ENCODE measurements around the gene SLC25A19.
"Not testable (repeated sequence)": the region's sequence is repeated elsewhere in the genome, so short reads cannot be mapped to it uniquely, and the experiment has no call there.

The SLC25A19 gene

GRCh38 chr17:75288770-75289114, 491 bp downstream of the SLC25A19 start:
- Mint-ChIP-seq H3K27ac (peak overlapping the region; percentile 97), H3K4me3 (peak overlapping the region; percentile 92), H3K9me3 (no peaks in the 10 kb centered on the region), H3K36me3 (ENCODE audit: low read depth) (peaks cover 60% of the 10 kb centered on the region), H3K27me3 (no peaks in the 10 kb centered on the region), H3K4me1 (ENCODE audit: low read depth) (peaks cover 67% of the 10 kb centered on the region)
- intact Hi-C loops (cut with micrococcal nuclease): loop anchor here (2.0 to 5.0 kb wide), 2 partner anchors 34 to 116 kb away; partner anchors contain the start of gene GRB2

DNA sequence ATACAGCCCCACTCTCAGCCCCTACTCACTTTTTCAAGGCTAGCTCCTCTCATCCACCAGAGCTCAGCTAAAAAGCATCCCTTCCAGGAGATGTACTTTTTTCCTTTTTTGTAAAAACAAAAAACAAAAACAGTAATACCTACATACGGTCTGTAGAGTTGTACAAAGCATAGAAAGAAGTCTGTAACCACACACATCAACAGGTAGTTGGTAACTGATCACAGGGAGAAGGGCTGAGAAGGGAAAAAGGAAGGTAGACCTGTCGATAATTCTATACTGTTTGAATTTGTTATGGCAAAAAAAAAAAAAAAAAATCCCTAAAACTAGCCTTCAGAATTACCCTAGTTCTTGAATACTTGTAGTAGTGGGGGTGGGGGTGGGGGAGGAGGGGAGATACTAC, 874 bp downstream of the SLC25A19 start:
- no peaks in the 10 kb centered on the region for H3K27me3 Mint-ChIP-seq
- H3K4me1 Mint-ChIP-seq (ENCODE audit: low read depth): peaks cover 67% of the 10 kb centered on the region
- H3K4me3 Mint-ChIP-seq: peak overlapping the region; percentile 92
- no peaks in the 10 kb centered on the region for H3K9me3 Mint-ChIP-seq
- intact Hi-C loops (cut with micrococcal nuclease): loop anchor here (2.0 to 5.0 kb wide), 2 partner anchors 34 to 116 kb away; partner anchors contain the start of gene GRB2
- peak overlapping the region; percentile 97 for H3K27ac Mint-ChIP-seq
- peaks cover 64% of the 10 kb centered on the region for H3K36me3 Mint-ChIP-seq (ENCODE audit: low read depth)

GRCh38 chr17:75287221-75287620, 2.0 kb downstream of the SLC25A19 start:
- peaks cover 55% of the 10 kb centered on the region for H3K4me1 Mint-ChIP-seq (ENCODE audit: low read depth)
- no peaks in the 10 kb centered on the region for H3K9me3 Mint-ChIP-seq
- peaks cover 73% of the 10 kb centered on the region for H3K36me3 Mint-ChIP-seq (ENCODE audit: low read depth)
- no peaks in the 10 kb centered on the region for H3K27me3 Mint-ChIP-seq
- H3K27ac Mint-ChIP-seq: peak overlapping the region; percentile 97
- H3K4me3 Mint-ChIP-seq: no peak overlapping the region
- intact Hi-C loops (cut with micrococcal nuclease): loop anchor here (5.0 kb wide), 1 partner anchor 35 kb away; no protein-coding TSS in a partner anchor

- peaks cover 36% of the 10 kb centered on the region for H3K4me1 Mint-ChIP-seq (ENCODE audit: low read depth)
- intact Hi-C loops (cut with micrococcal nuclease): loop anchor here (5.0 kb wide), 1 partner anchor 37 kb away; no protein-coding TSS in a partner anchor
- H3K27me3 Mint-ChIP-seq: no peaks in the 10 kb centered on the region
- peaks cover 94% of the 10 kb centered on the region for H3K36me3 Mint-ChIP-seq (ENCODE audit: low read depth)
- H3K27ac Mint-ChIP-seq: no peak overlapping the region
- no peak overlapping the region for H3K4me3 Mint-ChIP-seq
- no peaks in the 10 kb centered on the region for H3K9me3 Mint-ChIP-seq
These were observed 4.1 kb downstream of the SLC25A19 start for GRCh38 chr17:75285123-75285522.

DNA sequence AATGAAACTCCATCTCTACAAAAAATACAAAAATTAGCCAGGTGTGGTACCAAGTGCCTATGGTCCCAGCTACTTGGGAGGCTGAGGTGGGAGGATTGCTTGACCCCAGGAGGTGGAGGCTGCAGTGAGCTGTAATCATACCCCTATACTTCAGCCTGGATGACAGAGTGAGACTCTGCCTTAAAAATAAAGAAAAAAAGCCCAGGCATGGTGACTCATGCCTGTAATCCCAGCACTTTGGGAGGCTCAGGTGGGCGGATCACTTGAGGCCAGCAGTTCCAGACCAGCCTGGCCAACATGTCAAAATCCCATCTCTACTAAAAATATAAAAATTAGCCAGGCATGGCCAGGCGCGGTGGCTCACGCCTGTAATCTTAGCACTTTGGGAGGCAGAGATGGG, 9.0 kb downstream of the SLC25A19 start:
- H3K4me1 Mint-ChIP-seq (ENCODE audit: low read depth); H3K9me3 Mint-ChIP-seq; intact Hi-C loops (cut with micrococcal nuclease); H3K4me3 Mint-ChIP-seq; H3K27ac Mint-ChIP-seq; H3K27me3 Mint-ChIP-seq: not testable (repeated sequence)
- peaks cover 98% of the 10 kb centered on the region for H3K36me3 Mint-ChIP-seq (ENCODE audit: low read depth)

- Mint-ChIP-seq H3K4me1 (ENCODE audit: low read depth) (peaks cover 22% of the 10 kb centered on the region), H3K27ac (no peak overlapping the region), H3K9me3 (no peaks in the 10 kb centered on the region), H3K36me3 (ENCODE audit: low read depth) (peaks cover 99% of the 10 kb centered on the region), H3K4me3 (no peak overlapping the region), H3K27me3 (no peaks in the 10 kb centered on the region)
- intact Hi-C loops (cut with micrococcal nuclease): no loop called here
These were observed 11.6 kb downstream of the SLC25A19 start for GRCh38 chr17:75277664-75278071.

- Mint-ChIP-seq H3K27ac (no peak overlapping the region), H3K4me3 (no peak overlapping the region), H3K36me3 (ENCODE audit: low read depth) (peaks cover 90% of the 10 kb centered on the region), H3K9me3 (no peaks in the 10 kb centered on the region), H3K27me3 (no peaks in the 10 kb centered on the region), H3K4me1 (ENCODE audit: low read depth) (peaks cover 47% of the 10 kb centered on the region)
- intact Hi-C loops (cut with micrococcal nuclease): loop anchor here (5.0 kb wide), 1 partner anchor 138 kb away; no protein-coding TSS in a partner anchor
These were observed 15.1 kb downstream of the SLC25A19 start for GRCh38 chr17:75273977-75274708.

- H3K9me3 Mint-ChIP-seq: no peaks in the 10 kb centered on the region
- no peaks in the 10 kb centered on the region for H3K27me3 Mint-ChIP-seq
- H3K4me3 Mint-ChIP-seq: peak overlapping the region; percentile 81
- H3K4me1 Mint-ChIP-seq (ENCODE audit: low read depth): peaks cover 60% of the 10 kb centered on the region
- intact Hi-C loops (cut with micrococcal nuclease): loop anchor here (5.0 kb wide), 1 partner anchor 139 kb away; no protein-coding TSS in a partner anchor
- peak overlapping the region; percentile 96 for H3K27ac Mint-ChIP-seq
- H3K36me3 Mint-ChIP-seq (ENCODE audit: low read depth): peaks cover 84% of the 10 kb centered on the region
These were observed 16.4 kb downstream of the SLC25A19 start for GRCh38 chr17:75272848-75273184.

- intact Hi-C loops (cut with micrococcal nuclease): loop anchor here (5.0 kb wide), 1 partner anchor 140 kb away; no protein-coding TSS in a partner anchor
- peak overlapping the region; percentile 81 for H3K4me3 Mint-ChIP-seq
- H3K27me3 Mint-ChIP-seq: no peaks in the 10 kb centered on the region
- H3K36me3 Mint-ChIP-seq (ENCODE audit: low read depth): peaks cover 84% of the 10 kb centered on the region
- H3K27ac Mint-ChIP-seq: peak overlapping the region; percentile 96
- no peaks in the 10 kb centered on the region for H3K9me3 Mint-ChIP-seq
- peaks cover 66% of the 10 kb centered on the region for H3K4me1 Mint-ChIP-seq (ENCODE audit: low read depth)
These were observed 17.0 kb downstream of the SLC25A19 start for GRCh38 chr17:75271955-75272847.

DNA sequence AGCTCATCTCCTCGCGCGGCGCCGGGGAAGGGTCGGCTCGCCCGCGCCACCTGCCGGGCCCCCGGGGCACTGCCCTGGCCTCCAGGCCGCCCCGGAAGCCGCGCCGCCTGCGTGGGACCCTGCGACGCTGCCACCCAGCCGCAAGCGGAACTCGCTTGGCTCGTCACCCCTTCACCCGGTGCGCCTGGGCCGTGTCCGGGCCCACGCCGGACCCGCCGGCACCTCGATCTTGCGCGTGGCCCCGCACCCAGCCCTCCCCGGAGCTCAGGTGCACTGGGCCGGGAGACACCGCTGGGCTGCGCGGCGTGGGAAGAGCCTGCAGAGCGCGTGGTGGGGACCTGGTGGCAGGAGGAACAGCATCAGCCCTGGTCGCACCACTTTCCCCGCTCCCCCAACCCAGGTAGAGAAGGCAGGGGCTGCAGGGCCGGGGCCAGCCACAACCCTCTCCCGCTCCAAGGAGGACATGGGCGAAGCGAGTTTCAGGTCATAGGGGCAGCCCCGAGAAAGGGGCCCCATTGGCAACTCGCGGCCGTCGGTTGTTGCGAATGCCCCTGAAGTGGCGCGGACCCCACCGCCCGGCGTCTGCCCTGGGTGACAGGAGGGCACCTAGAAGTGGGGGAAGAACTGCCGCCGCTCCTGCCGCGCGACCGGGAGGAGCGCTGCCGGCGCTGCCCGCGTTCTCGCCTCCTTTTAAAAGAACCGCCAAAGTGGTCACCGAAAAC, 17.8 kb downstream of the SLC25A19 start:
- peak overlapping the region; percentile 81 for H3K4me3 Mint-ChIP-seq
- H3K27ac Mint-ChIP-seq: peak overlapping the region; percentile 96
- H3K9me3 Mint-ChIP-seq: no peaks in the 10 kb centered on the region
- peaks cover 74% of the 10 kb centered on the region for H3K4me1 Mint-ChIP-seq (ENCODE audit: low read depth)
- H3K27me3 Mint-ChIP-seq: no peaks in the 10 kb centered on the region
- H3K36me3 Mint-ChIP-seq (ENCODE audit: low read depth): peaks cover 84% of the 10 kb centered on the region
- intact Hi-C loops (cut with micrococcal nuclease): loop anchor here (5.0 kb wide), 1 partner anchor 141 kb away; no protein-coding TSS in a partner anchor

GRCh38 chr17:75270966-75271232, 18.3 kb downstream of the SLC25A19 start, which contains the start of gene MIF4GD:
Gene MIF4GD (minus strand): TSS chr17:75271231. CDS start chr17:75270195, 1,036 bp downstream.
- H3K9me3 Mint-ChIP-seq: no peaks in the 10 kb centered on the region
- no peaks in the 10 kb centered on the region for H3K27me3 Mint-ChIP-seq
- intact Hi-C loops (cut with micrococcal nuclease): loop anchor here (5.0 kb wide), 1 partner anchor 141 kb away; no protein-coding TSS in a partner anchor
- H3K36me3 Mint-ChIP-seq (ENCODE audit: low read depth): peaks cover 84% of the 10 kb centered on the region
- peak within 1 kb of the TSS; percentile 93 for H3K4me3 Mint-ChIP-seq
- H3K27ac Mint-ChIP-seq: peak within 1 kb of the TSS; percentile 96
- peaks cover 78% of the 10 kb centered on the region for H3K4me1 Mint-ChIP-seq (ENCODE audit: low read depth)

- intact Hi-C loops (cut with micrococcal nuclease): loop anchor here (5.0 kb wide), 1 partner anchor 142 kb away; no protein-coding TSS in a partner anchor
- peak overlapping the region; percentile 96 for H3K27ac Mint-ChIP-seq
- peak overlapping the region; percentile 93 for H3K4me3 Mint-ChIP-seq
- peaks cover 84% of the 10 kb centered on the region for H3K36me3 Mint-ChIP-seq (ENCODE audit: low read depth)
- H3K9me3 Mint-ChIP-seq: no peaks in the 10 kb centered on the region
- H3K4me1 Mint-ChIP-seq (ENCODE audit: low read depth): peaks cover 82% of the 10 kb centered on the region
- no peaks in the 10 kb centered on the region for H3K27me3 Mint-ChIP-seq
These were observed 18.8 kb downstream of the SLC25A19 start for GRCh38 chr17:75270218-75270965.

DNA sequence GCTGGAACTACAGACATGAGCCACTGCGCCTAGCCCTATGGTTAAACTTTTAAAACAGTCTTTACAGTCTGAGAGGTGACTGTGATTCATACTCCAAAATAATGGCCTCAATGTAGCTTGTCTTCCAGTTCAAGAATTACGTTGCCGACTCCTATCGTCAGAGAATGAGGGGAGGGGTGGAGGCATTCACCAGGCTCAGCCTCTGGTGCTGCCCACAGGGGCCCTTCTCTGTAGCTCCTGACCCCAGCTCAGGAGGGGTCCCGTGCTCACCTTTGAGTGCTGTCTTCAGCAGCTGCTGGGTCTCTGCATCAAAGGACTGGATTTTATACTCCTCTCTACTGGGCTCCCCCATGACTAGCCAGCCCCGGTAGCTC, 19.4 kb downstream of the SLC25A19 start:
- no peaks in the 10 kb centered on the region for H3K27me3 Mint-ChIP-seq
- H3K4me1 Mint-ChIP-seq (ENCODE audit: low read depth): peaks cover 81% of the 10 kb centered on the region
- H3K36me3 Mint-ChIP-seq (ENCODE audit: low read depth): peaks cover 84% of the 10 kb centered on the region
- no peaks in the 10 kb centered on the region for H3K9me3 Mint-ChIP-seq
- intact Hi-C loops (cut with micrococcal nuclease): loop anchor here (5.0 kb wide), 1 partner anchor 142 kb away; no protein-coding TSS in a partner anchor
- H3K4me3 Mint-ChIP-seq: peak overlapping the region; percentile 93
- peak overlapping the region; percentile 96 for H3K27ac Mint-ChIP-seq

Measured in dendritic cell treated with granulocyte-macrophage colony-stimulating factor and Interleukin-4, amounts not matched to agents 40 ng/mL and 50 ng/mL, for 4 days (primary cell).